Neural cell (in vitro differentiated cells): ENCODE measurements around the gene SLC66A2.

Source experiments
- EZH2 ChIP-seq: fragments of 200-600, 300-800 bp; shearing (Covaris generic), sonication (generic); IDR thresholded peaks from 2 replicates; pipeline ENCODE4 v1.6.1; 2014; ENCODE audit warnings: antibody characterized with exemption, low read length, borderline replicate concordance, mild to moderate bottlenecking; ENCODE audit not compliant: insufficient read depth, poor library complexity, severe bottlenecking
- SMC3 ChIP-seq: fragments of 450-650 bp; conservative IDR thresholded peaks from 2 replicates; pipeline ENCODE4 v1.6.1; 2014; ENCODE audit warnings: antibody characterized with exemption, mild to moderate bottlenecking, moderate library complexity; ENCODE audit not compliant: poor library complexity
- TF ChIP-seq, protein P1 (sequence below): fragments of 450-650 bp; IDR thresholded peaks from 2 replicates; pipeline ENCODE4 v1.5.1; 2014; ENCODE audit warnings: antibody characterized with exemption, mild to moderate bottlenecking, moderate library complexity; ENCODE audit not compliant: poor library complexity, severe bottlenecking

DNA sequence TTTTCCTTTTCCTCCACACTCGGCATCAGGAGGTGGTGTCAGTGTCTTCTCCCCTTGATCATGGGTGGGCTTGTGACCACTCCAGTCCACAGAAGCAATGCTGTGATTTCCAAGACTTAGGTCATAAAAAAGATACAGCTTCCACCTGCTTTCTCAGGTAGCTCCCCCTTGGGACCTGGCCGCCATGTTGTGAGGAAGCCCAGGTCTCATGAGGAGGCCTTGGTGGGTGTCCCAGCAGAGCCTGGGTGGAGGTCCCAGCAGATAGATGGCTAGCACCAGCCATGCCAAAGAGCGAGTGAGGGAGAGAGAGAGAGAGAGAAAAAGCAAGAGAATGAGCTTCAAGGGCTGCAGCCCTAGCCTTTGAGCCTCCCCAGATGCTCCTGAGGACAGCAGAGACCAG lies 16.0 kb downstream of the SLC66A2 start:
- TF ChIP-seq, protein P1, sequence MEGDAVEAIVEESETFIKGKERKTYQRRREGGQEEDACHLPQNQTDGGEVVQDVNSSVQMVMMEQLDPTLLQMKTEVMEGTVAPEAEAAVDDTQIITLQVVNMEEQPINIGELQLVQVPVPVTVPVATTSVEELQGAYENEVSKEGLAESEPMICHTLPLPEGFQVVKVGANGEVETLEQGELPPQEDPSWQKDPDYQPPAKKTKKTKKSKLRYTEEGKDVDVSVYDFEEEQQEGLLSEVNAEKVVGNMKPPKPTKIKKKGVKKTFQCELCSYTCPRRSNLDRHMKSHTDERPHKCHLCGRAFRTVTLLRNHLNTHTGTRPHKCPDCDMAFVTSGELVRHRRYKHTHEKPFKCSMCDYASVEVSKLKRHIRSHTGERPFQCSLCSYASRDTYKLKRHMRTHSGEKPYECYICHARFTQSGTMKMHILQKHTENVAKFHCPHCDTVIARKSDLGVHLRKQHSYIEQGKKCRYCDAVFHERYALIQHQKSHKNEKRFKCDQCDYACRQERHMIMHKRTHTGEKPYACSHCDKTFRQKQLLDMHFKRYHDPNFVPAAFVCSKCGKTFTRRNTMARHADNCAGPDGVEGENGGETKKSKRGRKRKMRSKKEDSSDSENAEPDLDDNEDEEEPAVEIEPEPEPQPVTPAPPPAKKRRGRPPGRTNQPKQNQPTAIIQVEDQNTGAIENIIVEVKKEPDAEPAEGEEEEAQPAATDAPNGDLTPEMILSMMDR, result no peak
- TF ChIP-seq SMC3, result no peak
- no peak for TF ChIP-seq EZH2
